Choroid plexus epithelial cell (primary cell): ENCODE measurements around the gene BICRAL.

Experiments
- DNase-seq: peaks from one replicate; pipeline ENCODE4 v3.0.0-alpha.2; 2010; ENCODE audit warnings: low read depth
- H3K4me3 ChIP-seq: 2 replicates; pipeline ENCODE4 v1.5.1; 2011; ENCODE audit warnings: low read depth, mild to moderate bottlenecking, control low read depth, low read length, moderate library complexity
- TF ChIP-seq, protein P1 (sequence below): conservative IDR thresholded peaks from 2 replicates; pipeline ENCODE4 v1.5.1; 2011; ENCODE audit warnings: low read depth, mild to moderate bottlenecking, control low read depth, inconsistent platforms, low read length, moderate library complexity

BICRAL gene

DNA sequence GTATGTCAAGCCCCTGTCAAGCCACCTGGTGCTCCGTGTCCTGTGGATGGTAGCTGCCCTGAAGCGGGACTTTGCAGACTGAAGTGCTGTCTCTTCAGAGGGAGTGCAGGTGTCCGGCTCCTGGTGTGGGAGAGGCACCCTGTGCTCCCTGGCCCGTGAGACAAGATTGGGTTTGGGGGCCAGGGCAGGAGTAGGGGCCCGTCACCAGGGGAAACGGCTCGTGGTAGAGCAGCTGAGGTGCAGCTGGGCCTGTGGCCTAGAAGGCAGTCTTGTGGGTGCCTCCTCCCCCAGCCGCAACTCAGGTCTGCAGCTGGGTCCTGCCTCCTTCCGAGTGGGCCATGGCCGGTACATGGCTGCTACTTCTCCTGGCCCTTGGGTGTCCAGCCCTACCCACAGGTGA is 133.9 kb downstream of the BICRAL start, which contains the start of gene PTCRA:
Gene PTCRA (plus strand): TSS at position 322 of the 400 bp plus-strand sequence. CDS start 17 bp downstream, at position 339.
- TF ChIP-seq, protein P1, sequence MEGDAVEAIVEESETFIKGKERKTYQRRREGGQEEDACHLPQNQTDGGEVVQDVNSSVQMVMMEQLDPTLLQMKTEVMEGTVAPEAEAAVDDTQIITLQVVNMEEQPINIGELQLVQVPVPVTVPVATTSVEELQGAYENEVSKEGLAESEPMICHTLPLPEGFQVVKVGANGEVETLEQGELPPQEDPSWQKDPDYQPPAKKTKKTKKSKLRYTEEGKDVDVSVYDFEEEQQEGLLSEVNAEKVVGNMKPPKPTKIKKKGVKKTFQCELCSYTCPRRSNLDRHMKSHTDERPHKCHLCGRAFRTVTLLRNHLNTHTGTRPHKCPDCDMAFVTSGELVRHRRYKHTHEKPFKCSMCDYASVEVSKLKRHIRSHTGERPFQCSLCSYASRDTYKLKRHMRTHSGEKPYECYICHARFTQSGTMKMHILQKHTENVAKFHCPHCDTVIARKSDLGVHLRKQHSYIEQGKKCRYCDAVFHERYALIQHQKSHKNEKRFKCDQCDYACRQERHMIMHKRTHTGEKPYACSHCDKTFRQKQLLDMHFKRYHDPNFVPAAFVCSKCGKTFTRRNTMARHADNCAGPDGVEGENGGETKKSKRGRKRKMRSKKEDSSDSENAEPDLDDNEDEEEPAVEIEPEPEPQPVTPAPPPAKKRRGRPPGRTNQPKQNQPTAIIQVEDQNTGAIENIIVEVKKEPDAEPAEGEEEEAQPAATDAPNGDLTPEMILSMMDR: no peak
- H3K4me3 ChIP-seq: no peak within 1 kb of the TSS
- no peak for DNase-seq

DNA sequence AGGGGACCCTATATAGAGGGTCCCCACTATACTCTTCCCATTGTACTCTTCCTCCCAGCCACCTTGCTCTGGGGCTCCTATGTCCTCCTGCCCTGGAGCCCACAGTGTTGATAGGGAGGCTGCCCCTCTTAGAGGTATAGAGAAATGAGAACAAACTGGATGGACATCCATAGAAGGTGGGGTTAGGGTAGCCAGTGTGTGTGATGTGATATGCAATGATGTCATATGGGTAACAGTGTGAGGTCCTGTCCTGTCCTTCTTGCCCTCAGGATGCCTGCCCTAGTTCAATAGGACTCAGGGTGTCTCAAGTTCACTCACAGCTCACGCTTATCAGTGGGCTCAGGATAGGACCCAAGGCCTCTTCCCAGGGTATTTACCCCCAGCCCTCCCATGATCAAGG is 134.4 kb downstream of the BICRAL start:
- TF ChIP-seq, protein P1: no peak
- no peak overlapping the region for H3K4me3 ChIP-seq
- no peak for DNase-seq
